GM21447 (cell line): ENCODE data around the gene RPS6KA5.
"Not testable (repeated sequence)": the region's sequence is repeated elsewhere in the genome, so short reads cannot be mapped to it uniquely, and the experiment has no call there.

Experiments
- ATAC-seq: cut with Tn5 transposase; IDR thresholded peaks from one replicate; pipeline ENCODE4 v1.9.1; 2021; ENCODE audit not compliant: unreplicated experiment

The RPS6KA5 gene

DNA sequence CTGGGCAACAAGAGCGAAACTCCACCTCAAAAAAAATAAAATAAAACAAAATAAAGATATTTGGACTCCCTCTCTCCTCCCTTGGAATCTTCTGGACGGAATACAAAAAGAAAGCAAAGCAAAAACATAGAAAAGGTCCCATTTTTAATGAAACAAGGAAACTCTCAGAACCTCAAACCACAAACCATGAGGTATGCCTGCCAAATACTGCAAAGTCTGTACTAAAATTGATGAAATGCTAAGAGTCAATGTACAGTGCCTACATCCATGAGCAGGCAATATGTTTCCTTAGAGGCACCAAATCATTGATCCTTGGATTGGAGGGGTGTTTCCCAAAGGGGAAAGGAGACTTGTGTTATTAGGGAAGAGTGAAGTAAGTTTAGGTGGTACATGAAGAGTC lies 8.2 kb upstream of the RPS6KA5 start:
- no peak for ATAC-seq

DNA sequence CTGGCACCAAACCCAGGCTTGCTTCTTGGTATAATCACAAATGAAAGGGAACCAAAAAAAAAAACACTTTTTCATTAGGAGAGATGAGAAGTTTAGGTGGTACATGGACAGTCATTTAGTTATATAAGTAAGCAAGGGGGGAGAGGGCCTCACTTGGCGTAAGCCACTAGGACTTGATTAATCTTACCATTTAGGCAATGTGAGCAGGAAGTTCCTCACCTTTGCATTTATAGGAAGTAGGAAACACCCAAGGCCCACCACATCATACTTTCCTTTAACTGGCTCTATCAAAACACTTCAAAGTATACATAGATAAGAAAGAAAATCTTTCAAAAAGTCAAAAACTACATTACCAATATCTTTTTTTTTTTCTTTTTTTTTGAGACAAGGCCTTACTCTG lies 6.7 kb upstream of the RPS6KA5 start:
- no peak for ATAC-seq

DNA sequence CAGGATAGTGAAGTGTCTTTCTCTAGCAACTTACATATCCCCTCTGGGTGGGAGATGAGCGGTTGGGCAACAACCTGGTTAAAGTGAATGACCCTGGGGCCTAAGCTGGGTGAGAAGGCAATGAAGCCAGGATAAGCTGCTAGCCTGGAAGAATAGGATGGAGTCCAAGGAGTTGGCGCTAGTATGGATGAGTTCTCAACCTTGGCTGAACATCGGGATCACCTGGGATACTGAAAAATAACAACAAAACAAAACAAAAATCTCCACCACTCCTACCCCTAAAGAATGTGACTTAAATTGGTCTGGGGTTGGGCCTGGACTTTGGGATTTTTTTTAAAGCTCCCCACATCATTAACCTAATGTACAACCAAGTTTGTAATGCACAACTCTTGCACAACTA lies 4.8 kb upstream of the RPS6KA5 start:
- ATAC-seq = no peak

DNA sequence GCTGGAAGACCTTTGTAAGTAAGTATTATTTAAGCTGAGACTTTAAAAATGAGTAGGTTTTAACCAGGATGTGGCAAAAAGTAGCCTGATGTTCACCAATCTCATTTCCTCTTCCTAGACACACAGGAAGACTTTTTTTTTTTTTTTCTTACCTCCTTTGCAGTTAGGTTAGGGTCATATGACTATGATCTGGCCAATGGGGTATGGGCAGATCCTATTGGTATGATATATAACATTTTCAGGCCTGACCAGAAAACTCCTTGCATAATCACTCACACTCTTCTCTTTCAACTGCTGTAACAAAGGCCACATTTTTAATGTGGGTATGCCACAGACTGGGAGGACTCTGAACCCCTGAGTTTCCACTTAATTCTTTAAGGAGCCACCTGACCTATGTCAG lies 2.7 kb upstream of the RPS6KA5 start:
- ATAC-seq = no peak

DNA sequence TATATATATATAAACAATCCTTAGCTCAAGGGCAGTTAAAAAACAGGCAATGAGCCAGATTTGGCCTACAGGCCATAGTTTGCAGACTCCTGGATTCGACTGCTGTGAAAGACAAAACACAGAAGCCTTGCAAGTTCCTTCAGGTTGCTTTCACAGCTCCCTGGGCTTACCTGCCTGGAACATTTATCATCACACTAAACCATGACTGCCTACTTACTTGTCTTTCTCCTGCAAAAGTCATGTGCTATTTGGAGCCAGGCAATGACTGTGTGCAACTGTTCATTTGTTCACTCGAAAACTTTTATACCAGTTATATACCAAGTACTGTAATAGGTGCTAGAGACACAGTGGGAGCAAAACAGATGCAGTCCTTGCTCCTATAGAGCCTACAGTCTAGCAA lies 2.2 kb upstream of the RPS6KA5 start:
- no peak for ATAC-seq

DNA sequence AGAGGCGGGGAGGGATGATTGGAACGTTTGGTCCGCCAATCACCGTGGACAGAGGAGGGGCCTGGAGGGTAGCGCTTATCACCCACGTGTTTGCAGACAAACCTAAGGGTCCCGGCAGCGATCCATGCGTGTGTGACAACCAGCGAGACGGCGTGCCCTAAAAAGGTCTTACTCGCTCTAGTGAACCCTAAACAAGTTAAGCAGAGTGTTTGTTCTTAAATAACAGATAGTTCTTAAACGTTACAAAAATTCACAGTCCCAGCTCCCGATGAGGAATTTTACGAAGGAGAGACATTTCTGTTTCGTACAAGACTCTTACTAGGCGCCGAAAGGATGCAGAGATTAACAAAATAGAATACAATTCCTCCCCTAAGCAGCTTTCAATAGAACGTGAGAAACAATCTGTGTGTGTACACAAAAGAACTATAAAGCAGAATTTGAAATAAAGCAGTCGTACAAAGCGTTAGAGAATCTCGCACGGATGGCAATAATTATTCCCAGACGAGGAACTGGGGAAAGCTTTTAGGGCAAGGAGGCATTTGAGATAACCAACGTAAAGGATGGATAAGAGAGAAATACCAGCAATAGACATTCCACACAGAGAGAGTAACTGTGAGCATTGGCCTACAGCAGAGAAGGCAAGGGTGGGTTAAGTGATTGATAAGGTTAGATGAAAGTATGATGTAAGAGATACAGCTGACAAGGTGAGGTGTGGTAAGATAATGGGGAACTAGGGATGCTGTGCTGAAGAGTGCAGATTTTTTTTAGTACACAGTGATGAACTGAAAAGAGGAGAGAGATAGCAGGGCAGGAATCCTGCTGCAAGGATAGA lies 831 bp upstream of the RPS6KA5 start:
- no peak for ATAC-seq

DNA sequence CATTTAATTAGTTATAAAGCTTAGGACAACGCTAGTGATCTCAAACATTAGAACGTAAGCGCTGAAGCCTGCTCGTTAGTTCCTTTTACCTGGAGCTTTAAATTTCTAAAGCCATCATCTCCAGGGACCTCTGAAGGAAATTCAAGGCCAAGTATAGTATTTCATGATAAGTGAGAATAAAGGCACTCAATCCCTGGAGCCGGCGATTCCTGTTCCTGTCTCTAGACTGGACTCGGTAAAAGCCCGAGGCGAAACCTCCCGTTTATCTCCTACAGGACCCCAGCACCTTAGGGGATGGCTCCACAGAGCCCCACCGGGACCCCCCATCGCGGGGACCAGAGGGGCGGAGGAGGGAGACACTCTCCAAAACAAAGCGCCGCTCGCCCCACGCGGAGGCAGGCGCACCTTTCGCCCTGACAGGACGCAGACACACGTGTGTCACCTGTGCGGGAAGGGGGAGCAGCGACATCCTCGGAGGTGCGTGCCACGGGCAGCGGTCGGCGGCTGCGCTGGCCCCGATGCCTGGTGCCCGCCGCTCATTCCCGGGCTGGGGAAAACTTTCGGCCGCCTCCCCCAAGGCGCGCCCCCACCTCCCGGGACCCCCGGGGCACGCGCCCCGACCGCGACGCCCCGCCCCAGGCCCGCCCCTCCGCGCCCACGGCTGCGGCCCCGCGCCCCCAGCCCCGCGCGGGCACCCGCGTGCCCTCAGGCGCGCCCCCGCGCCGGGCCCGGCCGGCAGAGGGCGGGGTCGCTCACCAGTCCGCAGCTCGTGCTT lies 678 bp downstream of the RPS6KA5 start:
- peak; percentile 17 for ATAC-seq

DNA sequence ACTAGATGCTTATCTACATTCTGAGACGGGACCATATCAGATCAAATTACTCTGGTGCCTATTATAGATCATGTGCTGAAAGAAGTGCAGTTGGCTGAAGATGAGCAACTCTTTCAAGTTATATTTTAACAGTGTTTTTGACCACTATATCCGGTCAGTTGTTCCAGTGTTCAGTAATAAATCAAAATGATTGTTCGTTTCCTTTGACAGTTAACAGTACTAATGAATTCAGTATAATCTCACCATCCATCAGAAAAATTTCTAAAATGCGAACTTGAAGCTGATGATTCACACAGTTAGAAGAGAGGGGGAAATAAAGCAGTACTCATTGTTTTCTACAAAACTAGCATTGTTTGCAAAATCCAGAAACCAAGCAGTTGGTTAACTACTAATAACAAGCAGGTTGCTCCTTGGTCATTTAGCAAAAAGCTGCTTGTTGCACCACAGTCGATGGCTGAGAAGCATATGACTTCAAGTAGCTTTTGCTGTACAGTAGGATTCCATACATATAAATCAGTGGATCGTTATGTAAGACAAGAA lies 2.3 kb downstream of the RPS6KA5 start:
- no peak for ATAC-seq

DNA sequence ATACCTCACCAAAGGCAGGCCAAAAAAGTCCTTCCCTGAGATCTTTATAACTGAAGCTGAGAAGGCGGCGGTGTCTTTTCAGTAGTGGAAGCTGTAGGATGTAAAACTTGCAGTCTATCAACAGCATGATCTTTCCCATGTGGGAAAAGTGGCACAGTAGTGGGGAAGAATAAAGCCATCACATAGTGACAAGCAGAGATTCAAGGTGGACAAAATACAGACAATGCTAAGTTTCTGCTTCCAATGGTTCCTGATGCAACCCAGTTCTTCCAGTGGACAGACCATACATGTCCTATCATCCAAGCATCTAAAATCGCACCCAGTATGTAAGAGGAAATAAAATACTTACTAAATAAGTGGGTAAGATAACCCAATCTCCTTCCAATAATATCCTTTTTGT lies 4.1 kb downstream of the RPS6KA5 start:
- ATAC-seq = no peak

DNA sequence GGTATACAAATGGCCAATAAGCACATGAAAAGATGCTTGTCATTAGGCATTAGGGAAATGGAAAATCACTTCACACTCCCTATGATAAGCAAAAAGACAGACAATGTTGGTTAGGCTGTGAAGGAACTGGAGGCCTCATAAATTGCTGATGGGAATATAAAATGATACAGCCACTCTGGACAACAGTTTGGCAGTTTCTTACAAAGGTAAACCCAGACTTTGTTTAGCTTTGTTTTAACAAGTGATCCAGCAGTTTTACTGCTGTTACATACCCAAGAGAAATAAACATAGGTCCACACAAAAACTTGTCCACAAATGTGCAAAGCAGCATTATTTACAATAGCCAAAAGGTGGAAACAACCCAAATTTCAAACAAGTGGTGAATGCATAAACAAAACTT lies 5.4 kb downstream of the RPS6KA5 start:
- no peak for ATAC-seq

DNA sequence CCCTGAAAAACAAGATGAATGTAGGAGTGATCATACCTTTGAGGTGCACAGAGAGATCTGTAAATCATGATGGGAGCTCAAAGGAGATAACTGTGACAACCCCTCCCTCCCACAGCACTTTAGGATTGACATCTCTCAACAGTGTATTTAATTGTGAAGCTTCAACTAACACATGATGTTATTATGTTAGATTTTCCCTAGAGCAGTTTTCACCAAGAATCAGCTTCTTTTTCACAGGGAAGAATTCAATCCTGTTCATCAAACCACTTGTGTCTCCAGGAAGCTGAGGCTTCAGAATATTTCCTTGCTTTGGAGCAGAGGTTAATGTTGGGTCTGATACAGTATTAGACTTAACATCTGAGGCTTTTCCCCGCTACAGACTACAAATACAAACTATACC lies 11.8 kb downstream of the RPS6KA5 start:
- no peak for ATAC-seq

DNA sequence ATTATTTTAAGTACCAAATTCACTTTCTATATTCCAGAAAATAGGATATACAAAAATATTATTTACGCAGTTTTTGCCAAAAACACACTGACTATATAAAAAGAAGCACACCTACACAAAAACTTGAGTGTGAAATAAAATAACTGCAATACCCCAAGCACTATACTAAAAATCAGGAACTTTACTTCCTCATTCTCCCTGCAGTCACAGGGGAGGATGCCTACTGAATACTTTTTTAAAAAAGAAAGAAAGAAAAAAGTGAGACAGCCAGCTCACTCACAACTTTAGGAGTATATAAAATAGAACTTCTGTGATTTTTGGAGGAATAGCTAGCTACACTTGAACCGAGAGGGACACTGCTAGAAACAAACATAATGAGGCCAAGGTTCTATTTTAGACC lies 12.2 kb downstream of the RPS6KA5 start:
- no peak for ATAC-seq

DNA sequence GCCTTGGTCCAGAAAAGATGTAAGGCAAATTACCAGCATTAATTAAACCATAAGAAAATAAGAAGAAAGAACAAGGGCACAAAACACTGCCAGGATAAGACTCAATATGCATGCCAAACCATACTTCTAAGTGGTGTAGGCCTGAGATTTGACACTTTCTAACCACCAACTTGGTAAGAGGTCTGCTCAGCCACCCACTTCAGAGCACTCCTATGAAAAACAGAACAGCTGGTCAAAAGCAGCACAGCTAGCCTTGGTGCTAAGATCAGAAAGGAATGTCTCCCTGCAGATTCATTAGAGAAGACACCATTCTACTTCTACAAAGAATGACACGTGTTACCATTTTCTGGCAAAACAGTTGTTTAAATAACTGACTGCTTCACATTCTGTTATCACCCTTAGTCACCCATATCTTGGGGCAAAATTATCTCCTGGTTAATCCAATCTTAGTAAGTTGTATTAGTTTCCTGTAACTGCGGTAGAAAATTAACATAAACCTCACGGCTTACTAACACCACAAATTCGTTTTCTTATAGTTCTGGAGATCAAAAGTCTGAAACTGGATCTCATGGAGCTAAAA lies 13.2 kb downstream of the RPS6KA5 start:
- ATAC-seq = no peak

DNA sequence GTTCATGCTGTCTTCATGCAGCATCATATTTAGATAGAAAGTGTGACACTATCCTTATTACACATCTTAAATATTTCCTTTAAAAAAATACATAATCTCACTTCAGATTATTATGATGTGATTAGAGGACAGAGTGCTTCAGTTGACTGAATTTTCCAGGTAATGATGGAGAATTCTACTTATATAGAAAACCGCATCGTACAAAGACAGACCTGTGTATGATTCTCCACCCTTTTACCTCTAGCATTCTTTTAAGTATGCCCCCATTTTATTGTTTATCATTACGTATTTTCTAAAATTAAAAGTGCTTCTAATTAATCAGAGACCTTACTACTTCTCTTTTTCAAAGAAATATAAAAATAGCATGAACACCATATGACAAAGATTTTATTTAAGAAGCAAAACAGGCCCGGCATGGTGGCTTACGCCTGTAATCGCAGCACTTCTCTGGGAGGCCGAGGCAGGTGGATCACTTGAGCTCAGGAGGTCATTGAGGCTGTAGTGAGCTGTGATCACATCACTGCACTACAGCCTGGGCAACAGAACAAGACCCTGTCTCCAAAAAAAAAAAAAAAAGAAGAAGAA lies 13.9 kb downstream of the RPS6KA5 start:
- no peak for ATAC-seq

DNA sequence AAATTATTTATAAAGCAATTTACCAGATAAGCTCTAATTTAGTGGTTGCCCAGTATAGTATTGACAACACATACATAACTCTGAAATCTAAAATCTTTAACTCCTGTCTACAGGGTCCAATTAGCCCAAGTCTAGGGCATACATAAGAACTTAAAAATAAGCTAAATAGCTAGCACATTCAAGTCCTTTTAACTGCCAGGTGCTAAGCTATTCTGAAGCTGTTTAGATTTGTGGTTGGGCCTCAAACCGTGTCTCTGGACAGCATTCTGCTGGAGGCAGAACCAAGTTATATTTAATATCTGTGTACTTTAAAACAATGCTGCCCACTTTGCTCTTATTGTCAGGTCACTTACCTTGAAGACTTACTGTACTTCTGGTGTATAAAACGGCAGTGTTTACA lies 19.0 kb downstream of the RPS6KA5 start:
- no peak for ATAC-seq

DNA sequence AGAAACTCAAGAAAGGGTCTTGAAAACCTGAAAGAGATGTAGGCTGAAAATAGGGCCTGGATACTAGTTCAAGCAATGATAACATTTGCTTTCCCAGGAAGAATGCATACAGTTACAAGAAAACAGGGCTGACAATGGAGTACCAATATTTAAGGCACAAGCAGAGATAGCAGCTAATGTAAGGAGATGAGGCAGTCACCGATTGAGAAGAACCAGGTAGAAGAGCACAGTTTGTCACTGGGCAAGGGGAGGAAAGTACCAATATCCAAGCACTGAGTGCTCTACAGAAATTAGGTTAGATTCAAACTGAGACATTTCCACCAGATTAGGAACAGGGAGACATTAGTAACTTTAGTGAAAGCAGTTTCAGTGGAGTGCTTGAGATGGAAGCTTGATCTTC lies 19.9 kb downstream of the RPS6KA5 start:
- no peak for ATAC-seq

DNA sequence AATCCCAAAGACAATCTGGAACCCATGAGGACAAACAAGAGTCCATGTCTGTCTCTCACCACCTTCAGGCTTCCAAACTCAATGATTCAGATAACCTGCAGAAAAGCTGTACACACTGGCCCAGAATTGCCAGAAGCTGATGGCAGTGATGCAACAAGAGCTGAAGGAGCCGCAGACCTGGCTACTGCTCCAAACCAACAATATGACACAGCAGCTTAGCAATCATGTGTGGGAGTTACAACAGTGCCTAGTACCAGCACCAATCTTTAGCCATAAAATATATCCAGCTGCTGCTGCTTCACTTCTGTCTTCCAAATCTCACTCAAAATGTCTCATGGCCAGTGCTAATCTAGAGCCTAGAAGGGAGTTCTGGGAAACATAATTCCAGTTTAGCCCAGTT lies 22.0 kb downstream of the RPS6KA5 start:
- no peak for ATAC-seq

DNA sequence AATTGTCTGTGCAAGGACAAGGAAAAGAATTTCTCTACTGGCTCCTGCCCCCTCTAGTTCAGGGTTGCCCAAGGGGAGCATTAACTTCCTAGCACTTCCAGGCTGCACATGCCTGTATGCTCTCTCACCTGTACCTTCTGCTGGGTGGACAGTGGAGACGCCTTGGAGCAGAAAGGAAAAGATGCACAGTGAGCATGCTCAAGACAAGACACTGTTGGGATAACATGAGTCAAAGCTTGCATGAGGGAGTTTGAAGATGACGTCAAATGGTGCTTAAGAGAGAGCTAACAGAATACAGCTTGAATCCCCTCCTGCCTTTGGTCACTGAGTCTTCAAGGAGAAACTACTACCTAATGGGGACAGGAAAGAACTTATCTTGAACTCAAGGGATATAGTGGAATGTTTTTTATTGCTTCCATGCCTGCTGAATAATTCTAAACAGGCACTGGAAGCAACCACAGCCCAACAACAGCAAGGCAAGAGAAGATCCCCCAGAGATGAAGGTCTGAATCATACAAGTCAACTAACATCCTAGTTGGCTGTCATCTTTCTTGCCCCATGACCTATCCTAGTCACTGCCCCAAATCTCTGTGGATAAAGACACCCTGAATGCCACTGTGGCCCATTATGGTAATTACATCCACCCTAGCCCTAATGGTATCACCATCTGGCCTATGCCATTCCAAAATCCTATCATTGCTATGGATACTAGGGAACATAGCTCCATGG lies 23.5 kb downstream of the RPS6KA5 start:
- ATAC-seq = no peak

DNA sequence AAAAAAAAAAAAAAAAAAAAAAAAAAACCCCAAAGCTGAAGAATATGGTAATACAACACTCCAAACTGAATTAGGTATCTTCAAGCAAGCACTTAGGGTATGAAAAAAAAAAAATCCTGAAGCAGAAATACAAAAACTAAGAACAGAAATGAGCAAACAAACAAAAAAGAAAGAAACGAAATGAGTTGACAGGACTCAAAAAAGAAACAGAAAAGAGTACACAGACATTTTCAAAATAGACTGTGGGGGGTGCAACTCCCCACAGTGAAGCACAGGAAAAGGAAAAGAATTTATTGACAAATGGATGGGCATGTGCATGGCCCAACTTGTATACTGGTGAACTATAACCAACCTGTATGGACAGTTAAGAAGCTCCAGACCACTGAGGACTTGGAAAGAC lies 24.6 kb downstream of the RPS6KA5 start:
- ATAC-seq = no peak

DNA sequence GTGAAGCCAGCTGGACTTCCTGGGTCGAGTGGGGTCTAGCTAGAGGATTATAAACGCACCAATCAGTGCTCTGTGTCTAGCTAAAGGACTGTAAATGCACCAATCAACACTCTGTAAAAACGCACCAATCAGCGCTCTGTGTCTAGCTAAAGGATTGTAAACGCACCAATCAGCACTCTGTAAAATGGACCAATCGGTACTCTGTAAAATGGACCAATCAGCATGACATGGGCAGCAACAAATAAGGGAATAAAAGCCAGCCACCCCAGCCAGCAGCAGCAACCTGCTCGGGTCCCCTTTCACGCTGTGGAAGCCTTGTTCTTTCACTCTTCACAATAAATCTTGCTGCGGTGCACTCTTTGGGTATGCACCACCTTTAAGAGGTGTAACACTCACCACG lies 26.1 kb downstream of the RPS6KA5 start:
- ATAC-seq = not testable (repeated sequence)

DNA sequence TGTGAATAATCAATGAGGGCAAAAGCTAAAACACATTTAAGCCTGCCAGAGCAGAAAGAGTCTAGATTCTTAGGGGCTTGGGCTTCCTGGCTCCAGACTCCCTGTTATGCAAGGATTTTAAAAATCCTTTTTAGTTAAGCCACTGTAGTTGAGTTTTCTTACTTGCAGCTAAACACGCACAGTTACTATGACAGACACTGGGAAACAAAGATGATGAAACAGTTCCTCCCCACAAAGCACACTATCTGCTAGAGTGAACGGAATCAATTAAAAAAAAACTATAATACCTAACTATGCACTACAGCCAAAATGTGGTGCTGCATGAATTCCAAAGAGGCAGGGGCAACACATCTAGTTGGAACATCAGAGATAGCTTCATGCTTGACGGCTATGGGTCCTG lies 28.2 kb downstream of the RPS6KA5 start:
- no peak for ATAC-seq
